GM12878 (cell line): ENCODE results near the gene TNIP2. TPM values are rescaled to one million over a fixed set of nuclear protein-coding genes. Genes with fewer than 3 reads are reported as not detected.

Experiments used
- ATAC-seq: fragments of 200-7000 bp; cut with Tn5 transposase; 3 replicates; pipeline ENCODE4 v1.9.1; 2020; ENCODE audit warnings: mild to moderate bottlenecking, moderate library complexity
- BruUV-seq: library from RNA; stranded (reverse); fragments of 400-500 nt; replicated peaks from 2 replicates; lab custom pipeline; 2021; lab: Mats Ljungman, UMichigan
- CTCF ChIA-PET: fragments of 300-600 bp; sonication (Branson Sonifier 250); formaldehyde crosslinking; extraction: SDS; loops from one replicate; lab custom pipeline; 2021; ENCODE audit warnings: inconsistent platforms; lab: Yijun Ruan, JAX
- POLR2A ChIA-PET: fragments of 350-600 bp; formaldehyde crosslinking; extraction: SDS; loops from one replicate; lab custom pipeline; 2021; ENCODE audit warnings: inconsistent platforms; lab: Charles Lee
- RAD21 ChIA-PET: fragments of 300-600 bp; sonication (Branson Sonifier 250); formaldehyde crosslinking; loops from one replicate; lab custom pipeline; 2023; ENCODE audit warnings: antibody characterized with exemption; ENCODE audit not compliant: unreplicated experiment; lab: Charles Lee
- SMC1A ChIA-PET: fragments of 300-600 bp; sonication (Branson Sonifier 250); formaldehyde crosslinking; loops from one replicate; lab custom pipeline; 2023; ENCODE audit not compliant: unreplicated experiment, uncharacterized antibody; lab: Charles Lee
- DNase-seq: peaks from one replicate; pipeline ENCODE4 v3.0.0-alpha.2; 2011; ENCODE audit warnings: low read depth, low spot score
- FAIRE-seq: peaks from 3 replicates; lab custom pipeline; 2011; peaks lifted over from hg19 to GRCh38; lab: Jason Lieb, UNC
- H2AFZ ChIP-seq: 2 replicates; pipeline ENCODE4 v1.6.0; 2011; ENCODE audit warnings: low read depth, low read length, control low read depth; ENCODE audit not compliant: control insufficient read depth
- H3K27ac ChIP-seq: 2 replicates; pipeline ENCODE4 v1.5.1; 2011; ENCODE audit warnings: control low read depth; ENCODE audit not compliant: control insufficient read depth, insufficient read depth
- H3K27me3 ChIP-seq, 2 experiments: replicated peaks in 1 of 2; 2 replicates each; pipeline versions ENCODE4 v1.6.0 to v1.6.1; 2011; ENCODE audit warnings: low read length in 1 of 2; ENCODE audit not compliant: control insufficient read depth in 2 of 2, insufficient read depth in 2 of 2
- H3K36me3 ChIP-seq, 2 experiments: 2 replicates each; pipeline ENCODE4 v1.5.1; 2011; ENCODE audit warnings: low read length in 1 of 2; ENCODE audit not compliant: control insufficient read depth in 2 of 2, insufficient read depth in 2 of 2
- H3K4me1 ChIP-seq: 2 replicates; pipeline ENCODE4 v1.6.1; 2011; ENCODE audit warnings: mild to moderate bottlenecking, low read length, moderate library complexity, mixed read lengths; ENCODE audit not compliant: control insufficient read depth, insufficient read depth
- H3K4me2 ChIP-seq: 2 replicates; pipeline ENCODE4 v1.6.0; 2011; ENCODE audit warnings: control low read depth; ENCODE audit not compliant: control insufficient read depth, insufficient read depth
- H3K4me3 ChIP-seq: fragments of 200-600 bp; sonication (generic); 2 replicates; pipeline ENCODE4 v1.5.1; 2016
- H3K79me2 ChIP-seq: 2 replicates; pipeline ENCODE4 v1.6.0; 2011; ENCODE audit warnings: low read length; ENCODE audit not compliant: control insufficient read depth, insufficient read depth
- H3K9ac ChIP-seq: 2 replicates; pipeline ENCODE4 v1.8.0; 2011; ENCODE audit warnings: low read length, control low read depth, mixed read lengths; ENCODE audit not compliant: control insufficient read depth, insufficient read depth
- H3K9me3 ChIP-seq: replicated peaks from 3 replicates; pipeline ENCODE4 v1.5.1; 2011; ENCODE audit warnings: mild to moderate bottlenecking, low read length; ENCODE audit not compliant: control insufficient read depth, insufficient read depth
- H4K20me1 ChIP-seq: 2 replicates; pipeline ENCODE4 v1.6.0; 2011; ENCODE audit not compliant: control insufficient read depth, insufficient read depth
- BCL11A ChIP-seq: IDR thresholded peaks from 2 replicates; pipeline ENCODE4 v1.6.1; 2011; ENCODE audit warnings: low read depth, low read length
- CREM ChIP-seq: IDR thresholded peaks from 2 replicates; pipeline ENCODE4 v1.6.1; 2014; ENCODE audit warnings: antibody characterized with exemption, low read depth
- HDAC6 ChIP-seq: fragments of 200-600 bp; sonication (generic); IDR thresholded peaks from one replicate; pipeline ENCODE4 v1.8.0; 2017; ENCODE audit warnings: antibody characterized with exemption; ENCODE audit not compliant: unreplicated experiment
- NFIC ChIP-seq: IDR thresholded peaks from 2 replicates; pipeline ENCODE4 v1.6.1; 2012; ENCODE audit warnings: low read depth, mild to moderate bottlenecking, inconsistent platforms, low read length, moderate library complexity
- NFYA ChIP-seq: IDR thresholded peaks from 2 replicates; pipeline ENCODE4 v1.6.1; 2011; ENCODE audit warnings: low read depth, mild to moderate bottlenecking, low read length, improper control_type of control experiment, borderline replicate concordance
- POLR2A ChIP-seq: IDR thresholded peaks from 2 replicates; pipeline ENCODE4 v1.6.1; 2011; ENCODE audit warnings: low read depth, mild to moderate bottlenecking, low read length
- RB1 ChIP-seq: fragments of 450-650 bp; formaldehyde crosslinking; IDR thresholded peaks from 2 replicates; pipeline ENCODE4 v1.6.1; 2017; ENCODE audit warnings: mild to moderate bottlenecking, borderline replicate concordance
- ZZZ3 ChIP-seq: IDR thresholded peaks from 2 replicates; pipeline ENCODE4 v1.6.1; 2011; ENCODE audit warnings: low read depth; ENCODE audit not compliant: control insufficient read depth, insufficient read length
- WGBS: methylation state at CpG from one replicate; pipeline ENCODE4 v1.1.6; 2016; ENCODE audit warnings: low lambda C conversion rate; ENCODE audit not compliant: insufficient replicate concordance, insufficient coverage; ENCODE audit errors: missing lambda C conversion rate; 5-methylcytosine and 5-hydroxymethylcytosine counted together
- in situ Hi-C: fragments of 300-500 bp; cut with MboI; formaldehyde crosslinking; loops from 9 replicates; pipeline ENCODE4 v1.14.3; 2018; ENCODE audit warnings: mixed read lengths
- intact Hi-C: fragments of 100-400 bp; cut with micrococcal nuclease; formaldehyde crosslinking; loops from one replicate; pipeline ENCODE4 v1.14.2; 2022; ENCODE audit not compliant: unreplicated experiment
- polyA plus RNA-seq, 11 experiments: library from polyadenylated mRNA; depleted of rRNA in 4 of 11; unstranded in 6 of 11; stranded (reverse) in 5 of 11; fragments of >200 nt; fragmentation: Nextera tagmentation in 4 of 11; fragmentation: Illumina TruSeq in 1 of 11; extraction: Ambion mirVana in 4 of 11; extraction: Trizol in 1 of 11; gene quantifications; 1 replicate in 1 of 11; 2 replicates in 10 of 11; pipeline versions ENCODE4 v1.2.1 to v1.2.3, GENCODE V29; 2011 to 2016; ENCODE audit warnings: inconsistent platforms in 2 of 11, missing spikeins in 2 of 11, low read depth in 1 of 11
- total RNA-seq, 4 experiments: library from RNA; depleted of rRNA in 3 of 4; stranded (reverse); fragments of >200 nt in 3 of 4; fragmentation: Illumina TruSeq in 1 of 4; extraction: Trizol in 1 of 4; gene quantifications; 2 replicates each; pipeline versions ENCODE4 v1.2.1 to v1.2.3, GENCODE V29; 2013 to 2021
- TF ChIP-seq, protein P1 (sequence below): IDR thresholded peaks from 2 replicates; pipeline ENCODE4 v1.6.1; 2011; ENCODE audit warnings: low read depth, mild to moderate bottlenecking, low read length, moderate library complexity, borderline replicate concordance; ENCODE audit errors: extremely low read depth
- TF ChIP-seq, protein P2 (sequence below): IDR thresholded peaks from 2 replicates; pipeline ENCODE4 v1.6.1; 2011; ENCODE audit warnings: borderline replicate concordance, low read depth, mild to moderate bottlenecking, moderate library complexity, low read length; ENCODE audit not compliant: insufficient read depth, poor library complexity, severe bottlenecking
- TF ChIP-seq, protein P3 (sequence below), 3 experiments: IDR thresholded peaks in 2 of 3; conservative IDR thresholded peaks in 1 of 3; 2 replicates each; pipeline ENCODE4 v1.5.1; 2011; ENCODE audit warnings: low read depth in 3 of 3, low read length in 3 of 3, mild to moderate bottlenecking in 3 of 3, control low read depth in 2 of 3, moderate library complexity in 2 of 3, inconsistent platforms in 1 of 3, mixed read lengths in 1 of 3; ENCODE audit not compliant: control insufficient read depth in 2 of 3, insufficient read depth in 1 of 3; ENCODE audit errors: extremely low read depth in 1 of 3

TNIP2 gene
- total and polyA plus RNA-seq, 10 of the 15 experiments (the other 5 are each of a cell fraction or from before 2014, with no cell fraction given) = 1.4 to 64.9 (median 45.5) TPM

DNA sequence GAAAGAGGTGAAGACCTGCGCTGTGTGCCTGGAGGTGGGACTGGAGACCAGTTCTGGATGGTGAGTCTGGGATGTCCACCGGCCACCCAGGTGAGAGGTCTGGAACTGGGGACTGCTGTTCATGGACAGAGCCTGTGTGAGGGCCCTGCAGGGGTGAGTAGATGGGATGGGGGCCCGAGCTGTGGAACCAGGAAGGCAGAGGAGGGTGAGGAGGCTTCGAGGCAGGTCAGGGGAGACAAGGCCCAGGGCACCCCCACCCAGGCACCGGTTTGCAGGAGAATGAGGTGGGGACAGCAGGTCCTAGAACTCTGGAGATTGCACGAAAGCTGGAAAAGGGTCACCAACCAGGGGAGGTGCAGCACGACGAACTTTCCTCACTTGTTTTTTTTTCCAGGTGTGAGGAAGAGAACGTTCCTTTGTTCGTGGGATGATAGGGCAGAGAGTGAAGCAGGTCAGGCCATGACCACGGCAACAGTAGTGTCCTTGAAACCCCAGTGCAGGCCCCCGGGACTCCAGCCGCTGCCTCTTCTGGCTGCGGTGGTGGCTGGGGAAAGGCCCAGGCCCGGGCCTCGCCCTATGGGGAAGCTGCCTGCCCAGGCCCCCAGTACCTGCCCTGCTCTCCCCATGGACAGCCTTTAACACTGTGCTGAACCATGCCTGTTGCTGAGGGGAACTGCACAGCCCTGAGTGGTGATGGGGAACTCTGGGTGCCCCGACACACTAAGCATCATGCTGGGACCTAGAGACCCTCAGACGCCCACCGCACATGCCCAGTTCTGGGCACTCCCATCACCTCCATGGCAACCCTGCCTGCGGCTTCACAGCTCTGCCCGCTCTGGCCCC is 22.9 kb downstream of the TNIP2 start:
- no peak for DNase-seq
- no peak overlapping the region for H3K27ac ChIP-seq
- WGBS = 88% methylated on average over 21 of the region's 21 CpGs
- POLR2A ChIA-PET = interaction anchor here (1.5 kb wide), 1 partner anchor 13 kb away, joined by 9 read pairs; no protein-coding TSS in a partner anchor
- peaks cover 3% of the 10 kb centered on the region; the same call in 1 of the 2 replicates for H3K4me1 ChIP-seq
- H3K4me2 ChIP-seq = no peak overlapping the region
- FAIRE-seq = no peak
- SMC1A ChIA-PET = interaction anchor here (1.6 kb wide), 1 partner anchor 13 kb away, joined by 11 read pairs; no protein-coding TSS in a partner anchor
- no peak overlapping the region for H3K4me3 ChIP-seq
- no peaks in the 10 kb centered on the region for H3K27me3 ChIP-seq
- RAD21 ChIA-PET = interaction anchor here (2.0 kb wide), 1 partner anchor 37 kb away, joined by 7 read pairs; no protein-coding TSS in a partner anchor
- intact Hi-C loops (no loop called here), in situ Hi-C loops (no loop called here)
- CTCF ChIA-PET = no interaction called here
- ATAC-seq = peak; percentile 53
- no peak overlapping the region for H2AFZ ChIP-seq
- BruUV-seq = no TSS peak
- TF ChIP-seq POLR2A (peak; percentile 24; the same call in 1 of the 2 replicates), NFYA (no peak), CREM (no peak), HDAC6 (no peak)
- TF ChIP-seq, protein P1, sequence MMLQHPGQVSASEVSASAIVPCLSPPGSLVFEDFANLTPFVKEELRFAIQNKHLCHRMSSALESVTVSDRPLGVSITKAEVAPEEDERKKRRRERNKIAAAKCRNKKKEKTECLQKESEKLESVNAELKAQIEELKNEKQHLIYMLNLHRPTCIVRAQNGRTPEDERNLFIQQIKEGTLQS = no peak
- H3K79me2 ChIP-seq = no peaks in the 10 kb centered on the region
- peaks cover 8 to 9% of the 10 kb centered on the region in 2 experiments; a peak in 3 of 4 replicates for H3K36me3 ChIP-seq
- H3K9me3 ChIP-seq = no peaks in the 10 kb centered on the region; the same call in 2 of the 3 replicates
- H3K9ac ChIP-seq = no peak overlapping the region
- H4K20me1 ChIP-seq = no peaks in the 10 kb centered on the region

DNA sequence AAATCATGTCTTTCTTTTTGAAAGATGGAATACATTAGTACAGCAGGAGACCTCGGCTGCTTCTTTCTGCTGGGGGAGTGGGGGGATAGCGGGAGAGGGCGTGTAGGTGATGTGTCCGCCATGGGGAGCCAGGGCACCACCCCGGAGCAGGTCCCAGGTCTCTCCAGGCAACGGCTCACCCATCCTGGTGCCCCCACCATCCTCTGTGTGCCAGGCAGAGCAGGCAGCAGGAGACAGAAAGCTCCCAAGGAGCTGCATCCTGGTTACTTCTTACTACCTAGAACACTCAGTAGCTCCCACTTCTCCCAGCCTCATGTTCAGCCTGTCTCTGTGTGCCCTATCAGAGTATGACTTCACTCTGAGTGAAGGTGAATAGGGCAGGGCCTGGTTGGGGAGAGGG is 23.6 kb downstream of the TNIP2 start:
- WGBS = 99% methylated on average over 5 of the region's 6 CpGs
- DNase-seq (no peak), FAIRE-seq (no peak), ATAC-seq (no peak)
- SMC1A ChIA-PET = no interaction called here
- no peak overlapping the region for H3K27ac ChIP-seq
- no peaks in the 10 kb centered on the region; the same call in 2 of the 3 replicates for H3K9me3 ChIP-seq
- H2AFZ ChIP-seq = no peak overlapping the region
- H3K36me3 ChIP-seq = peaks cover 8 to 9% of the 10 kb centered on the region in 2 experiments; a peak in 3 of 4 replicates
- H3K79me2 ChIP-seq = no peaks in the 10 kb centered on the region
- CTCF ChIA-PET = no interaction called here
- POLR2A ChIA-PET = no interaction called here
- no peaks in the 10 kb centered on the region for H3K27me3 ChIP-seq
- no peak overlapping the region for H3K9ac ChIP-seq
- no peak overlapping the region for H3K4me2 ChIP-seq
- RAD21 ChIA-PET = no interaction called here
- TF ChIP-seq ZZZ3 (no peak), RB1 (no peak), NFIC (no peak), BCL11A (no peak)
- TF ChIP-seq, protein P2, sequence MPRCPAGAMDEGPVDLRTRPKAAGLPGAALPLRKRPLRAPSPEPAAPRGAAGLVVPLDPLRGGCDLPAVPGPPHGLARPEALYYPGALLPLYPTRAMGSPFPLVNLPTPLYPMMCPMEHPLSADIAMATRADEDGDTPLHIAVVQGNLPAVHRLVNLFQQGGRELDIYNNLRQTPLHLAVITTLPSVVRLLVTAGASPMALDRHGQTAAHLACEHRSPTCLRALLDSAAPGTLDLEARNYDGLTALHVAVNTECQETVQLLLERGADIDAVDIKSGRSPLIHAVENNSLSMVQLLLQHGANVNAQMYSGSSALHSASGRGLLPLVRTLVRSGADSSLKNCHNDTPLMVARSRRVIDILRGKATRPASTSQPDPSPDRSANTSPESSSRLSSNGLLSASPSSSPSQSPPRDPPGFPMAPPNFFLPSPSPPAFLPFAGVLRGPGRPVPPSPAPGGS = no peak
- TF ChIP-seq, protein P3, sequence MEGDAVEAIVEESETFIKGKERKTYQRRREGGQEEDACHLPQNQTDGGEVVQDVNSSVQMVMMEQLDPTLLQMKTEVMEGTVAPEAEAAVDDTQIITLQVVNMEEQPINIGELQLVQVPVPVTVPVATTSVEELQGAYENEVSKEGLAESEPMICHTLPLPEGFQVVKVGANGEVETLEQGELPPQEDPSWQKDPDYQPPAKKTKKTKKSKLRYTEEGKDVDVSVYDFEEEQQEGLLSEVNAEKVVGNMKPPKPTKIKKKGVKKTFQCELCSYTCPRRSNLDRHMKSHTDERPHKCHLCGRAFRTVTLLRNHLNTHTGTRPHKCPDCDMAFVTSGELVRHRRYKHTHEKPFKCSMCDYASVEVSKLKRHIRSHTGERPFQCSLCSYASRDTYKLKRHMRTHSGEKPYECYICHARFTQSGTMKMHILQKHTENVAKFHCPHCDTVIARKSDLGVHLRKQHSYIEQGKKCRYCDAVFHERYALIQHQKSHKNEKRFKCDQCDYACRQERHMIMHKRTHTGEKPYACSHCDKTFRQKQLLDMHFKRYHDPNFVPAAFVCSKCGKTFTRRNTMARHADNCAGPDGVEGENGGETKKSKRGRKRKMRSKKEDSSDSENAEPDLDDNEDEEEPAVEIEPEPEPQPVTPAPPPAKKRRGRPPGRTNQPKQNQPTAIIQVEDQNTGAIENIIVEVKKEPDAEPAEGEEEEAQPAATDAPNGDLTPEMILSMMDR (IDR thresholded peaks at IDR 0.05 in 2 of 3, conservative IDR thresholded peaks at IDR 0.05 in 1 of 3; ENCODE audit: control insufficient read depth in 2 of 3, extremely low read depth in 1 of 3, insufficient read depth in 1 of 3, low read depth in 3 of 3, low read length in 3 of 3) = no peak
- in situ Hi-C loops (no loop called here), intact Hi-C loops (no loop called here)
- BruUV-seq = no TSS peak
- no peak overlapping the region for H3K4me3 ChIP-seq
- peaks cover 3% of the 10 kb centered on the region; the same call in 1 of the 2 replicates for H3K4me1 ChIP-seq
- H4K20me1 ChIP-seq = no peaks in the 10 kb centered on the region
